NT2/D1 (cell line): Measurements from ENCODE around the gene FAM9C.

Source experiments
- SUZ12 ChIP-seq: IDR thresholded peaks from 2 replicates; pipeline ENCODE4 v1.6.1; 2011; ENCODE audit not compliant: insufficient read length, insufficient read depth; ENCODE audit errors: extremely low read depth
- YY1 ChIP-seq: IDR thresholded peaks from 2 replicates; pipeline ENCODE4 v1.6.1; 2011; ENCODE audit not compliant: insufficient read length, insufficient read depth
- ZNF274 ChIP-seq: IDR thresholded peaks from 2 replicates; pipeline ENCODE4 v1.6.1; 2011; ENCODE audit warnings: mild to moderate bottlenecking, low read depth, low read length

GRCh38 chrX:13023979-13024378, 20.4 kb downstream of the FAM9C start:
- TF ChIP-seq ZNF274 (no peak), SUZ12 (no peak), YY1 (no peak)
